Panc1 (cell line): Measurements from ENCODE around the gene KCNIP3. TPM values are rescaled to one million over a fixed set of nuclear protein-coding genes. Genes with fewer than 3 reads are reported as not detected.

Source experiments
- ATAC-seq: fragments of 200-7000 bp; cut with Tn5 transposase; 2 replicates; pipeline ENCODE4 v1.9.1; 2020; ENCODE audit warnings: mild to moderate bottlenecking, moderate library complexity
- BruUV-seq: library from RNA; stranded (reverse); fragments of 400-500 nt; replicated peaks from 2 replicates; lab custom pipeline; 2021; lab: Mats Ljungman, UMichigan
- CTCF ChIA-PET: fragments of 300-600 bp; sonication (Branson Sonifier 250); formaldehyde crosslinking; loops from one replicate; lab custom pipeline; 2022; ENCODE audit warnings: antibody characterized with exemption; lab: Charles Lee
- POLR2A ChIA-PET: fragments of 300-600 bp; sonication (Branson Sonifier 250); formaldehyde crosslinking; loops from one replicate; lab custom pipeline; 2022; ENCODE audit warnings: antibody characterized with exemption; lab: Charles Lee
- DNase-seq: peaks from one replicate; pipeline ENCODE4 v3.0.0-alpha.2; 2010; ENCODE audit warnings: low read depth, low spot score
- H3K27ac ChIP-seq: 2 replicates; pipeline ENCODE4 v1.5.1; 2011; ENCODE audit warnings: mild to moderate bottlenecking, low read length, inconsistent platforms
- H3K27me3 ChIP-seq: fragments of 200-500 bp; sonication (Bioruptor generic); 2 replicates; pipeline ENCODE4 v1.6.0; 2014; ENCODE audit warnings: low read length, inconsistent platforms; ENCODE audit not compliant: control insufficient read depth, insufficient read depth
- H3K36me3 ChIP-seq: fragments of 200-500 bp; sonication (Bioruptor generic); 2 replicates; pipeline ENCODE4 v1.5.1; 2014; ENCODE audit warnings: inconsistent platforms, mild to moderate bottlenecking, low read length, moderate library complexity; ENCODE audit not compliant: control insufficient read depth, insufficient read depth
- H3K4me1 ChIP-seq: 2 replicates; pipeline ENCODE4 v1.5.1; 2011; ENCODE audit warnings: inconsistent platforms, mild to moderate bottlenecking, low read length, moderate library complexity; ENCODE audit not compliant: control insufficient read depth, insufficient read depth
- H3K4me3 ChIP-seq, 2 experiments: 2 replicates each; pipeline ENCODE4 v1.5.1; 2011 to 2012; ENCODE audit warnings: low read depth in 2 of 2, low read length in 2 of 2, mild to moderate bottlenecking in 2 of 2, inconsistent platforms in 1 of 2, moderate library complexity in 1 of 2
- H3K9me3 ChIP-seq: fragments of 200-500 bp; sonication (Bioruptor generic); 2 replicates; pipeline ENCODE4 v1.5.1; 2014; ENCODE audit warnings: low read depth, mild to moderate bottlenecking, inconsistent platforms, low read length, moderate library complexity; ENCODE audit not compliant: control insufficient read depth, insufficient read depth
- POLR2AphosphoS5 ChIP-seq: IDR thresholded peaks from 2 replicates; pipeline ENCODE4 v1.6.1; 2012; ENCODE audit warnings: mild to moderate bottlenecking, low read depth, low read length, moderate library complexity
- SIN3A ChIP-seq: IDR thresholded peaks from 2 replicates; pipeline ENCODE4 v1.6.1; 2012; ENCODE audit warnings: low read depth, mild to moderate bottlenecking, low read length, moderate library complexity, borderline replicate concordance; ENCODE audit not compliant: insufficient read depth
- TCF7L2 ChIP-seq: IDR thresholded peaks from 2 replicates; pipeline ENCODE4 v1.6.1; 2011; ENCODE audit warnings: mild to moderate bottlenecking, low read depth, low read length, inconsistent platforms
- in situ Hi-C: cut with HindIII; loops from 2 replicates; pipeline ENCODE4 v1.10.0; 2016; ENCODE audit warnings: low sequenced_read_pairs, low pct_unique_long_range_greater_than_20kb
- intact Hi-C: fragments of 100-400 bp; cut with micrococcal nuclease; formaldehyde crosslinking; loops from one replicate; pipeline ENCODE4 v1.10.0; 2022; ENCODE audit not compliant: unreplicated experiment
- total RNA-seq: library from RNA; stranded (reverse); gene quantifications from one replicate; pipeline ENCODE4 v1.2.1, GENCODE V29; 2021; ENCODE audit not compliant: unreplicated experiment
- TF ChIP-seq, protein P1 (sequence below), 2 experiments: IDR thresholded peaks; 2 replicates each; pipeline ENCODE4 v1.6.1; 2011 to 2012; ENCODE audit warnings: low read depth in 2 of 2, control low read depth in 1 of 2, low read length in 1 of 2, mild to moderate bottlenecking in 1 of 2, moderate library complexity in 1 of 2; ENCODE audit not compliant: insufficient read depth in 1 of 2
- TF ChIP-seq, protein P2 (sequence below): fragments of 450-650 bp; IDR thresholded peaks from 2 replicates; pipeline ENCODE4 v1.5.1; 2017; ENCODE audit warnings: mild to moderate bottlenecking

KCNIP3 gene
- total RNA-seq, 1 experiment from 2014 or later = 17.5 TPM

DNA sequence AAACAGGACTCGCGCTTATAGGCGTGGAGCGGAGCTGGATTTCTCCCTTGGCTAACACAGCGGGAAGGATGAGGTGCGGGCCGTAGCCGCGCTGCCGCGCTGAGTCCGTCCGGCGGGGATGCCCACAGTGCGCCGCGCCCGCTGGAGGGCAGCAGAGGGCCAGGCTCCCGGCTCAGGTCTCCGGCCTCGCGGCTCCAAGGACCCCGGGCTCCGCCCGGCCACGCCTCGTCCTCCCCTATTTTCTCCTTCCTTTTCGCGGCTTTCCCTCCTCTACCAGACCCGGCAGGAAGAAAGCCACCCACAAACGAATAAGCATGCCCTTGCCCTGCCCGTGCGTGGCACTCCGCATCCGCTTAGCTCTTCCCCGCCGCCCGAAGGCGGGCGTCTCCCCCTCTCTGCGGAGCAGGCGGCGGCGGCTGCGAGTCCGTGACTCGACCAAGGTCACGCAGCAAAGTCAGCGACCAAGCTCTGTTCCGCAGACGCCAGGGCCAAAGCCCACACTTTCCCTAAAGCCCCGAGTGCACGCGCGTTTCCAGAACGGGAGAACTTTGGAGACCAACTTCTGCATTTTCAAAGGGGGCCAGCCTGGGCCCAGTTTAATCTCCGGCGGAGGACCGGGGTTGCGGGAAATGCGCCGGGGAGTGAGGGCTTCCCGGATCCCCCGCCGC is 48.5 kb downstream of the KCNIP3 start:
- in situ Hi-C loops (no loop called here), intact Hi-C loops (no loop called here)
- H3K9me3 ChIP-seq = no peaks in the 10 kb centered on the region
- ChIA-PET POLR2A (interaction anchor here (0.5 to 1.1 kb wide), 2 partner anchors 59 to 114 kb away, joined by 3 to 9 read pairs; no protein-coding TSS in a partner anchor), CTCF (interaction anchor here (0.7 to 0.9 kb wide), 3 partner anchors 11 to 58 kb away, joined by 3 to 4 read pairs (median 3); no protein-coding TSS in a partner anchor)
- peak overlapping the region; percentile 69 to 90 for H3K4me3 ChIP-seq
- H3K36me3 ChIP-seq = no peaks in the 10 kb centered on the region
- H3K27ac ChIP-seq = peak overlapping the region; percentile 88
- ATAC-seq (peak; percentile 92), DNase-seq (peak; percentile 41)
- no TSS peak for BruUV-seq
- H3K27me3 ChIP-seq = no peaks in the 10 kb centered on the region
- no peak for TF ChIP-seq SIN3A
- no peak for TF ChIP-seq TCF7L2
- TF ChIP-seq, protein P1, sequence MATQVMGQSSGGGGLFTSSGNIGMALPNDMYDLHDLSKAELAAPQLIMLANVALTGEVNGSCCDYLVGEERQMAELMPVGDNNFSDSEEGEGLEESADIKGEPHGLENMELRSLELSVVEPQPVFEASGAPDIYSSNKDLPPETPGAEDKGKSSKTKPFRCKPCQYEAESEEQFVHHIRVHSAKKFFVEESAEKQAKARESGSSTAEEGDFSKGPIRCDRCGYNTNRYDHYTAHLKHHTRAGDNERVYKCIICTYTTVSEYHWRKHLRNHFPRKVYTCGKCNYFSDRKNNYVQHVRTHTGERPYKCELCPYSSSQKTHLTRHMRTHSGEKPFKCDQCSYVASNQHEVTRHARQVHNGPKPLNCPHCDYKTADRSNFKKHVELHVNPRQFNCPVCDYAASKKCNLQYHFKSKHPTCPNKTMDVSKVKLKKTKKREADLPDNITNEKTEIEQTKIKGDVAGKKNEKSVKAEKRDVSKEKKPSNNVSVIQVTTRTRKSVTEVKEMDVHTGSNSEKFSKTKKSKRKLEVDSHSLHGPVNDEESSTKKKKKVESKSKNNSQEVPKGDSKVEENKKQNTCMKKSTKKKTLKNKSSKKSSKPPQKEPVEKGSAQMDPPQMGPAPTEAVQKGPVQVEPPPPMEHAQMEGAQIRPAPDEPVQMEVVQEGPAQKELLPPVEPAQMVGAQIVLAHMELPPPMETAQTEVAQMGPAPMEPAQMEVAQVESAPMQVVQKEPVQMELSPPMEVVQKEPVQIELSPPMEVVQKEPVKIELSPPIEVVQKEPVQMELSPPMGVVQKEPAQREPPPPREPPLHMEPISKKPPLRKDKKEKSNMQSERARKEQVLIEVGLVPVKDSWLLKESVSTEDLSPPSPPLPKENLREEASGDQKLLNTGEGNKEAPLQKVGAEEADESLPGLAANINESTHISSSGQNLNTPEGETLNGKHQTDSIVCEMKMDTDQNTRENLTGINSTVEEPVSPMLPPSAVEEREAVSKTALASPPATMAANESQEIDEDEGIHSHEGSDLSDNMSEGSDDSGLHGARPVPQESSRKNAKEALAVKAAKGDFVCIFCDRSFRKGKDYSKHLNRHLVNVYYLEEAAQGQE (IDR thresholded peaks at IDR 0.05; ENCODE audit: insufficient read depth in 1 of 2, low read depth in 2 of 2, low read length in 1 of 2) = no peak
- no peak; the same call in 1 of the 2 replicates for TF ChIP-seq POLR2AphosphoS5
- TF ChIP-seq, protein P2, sequence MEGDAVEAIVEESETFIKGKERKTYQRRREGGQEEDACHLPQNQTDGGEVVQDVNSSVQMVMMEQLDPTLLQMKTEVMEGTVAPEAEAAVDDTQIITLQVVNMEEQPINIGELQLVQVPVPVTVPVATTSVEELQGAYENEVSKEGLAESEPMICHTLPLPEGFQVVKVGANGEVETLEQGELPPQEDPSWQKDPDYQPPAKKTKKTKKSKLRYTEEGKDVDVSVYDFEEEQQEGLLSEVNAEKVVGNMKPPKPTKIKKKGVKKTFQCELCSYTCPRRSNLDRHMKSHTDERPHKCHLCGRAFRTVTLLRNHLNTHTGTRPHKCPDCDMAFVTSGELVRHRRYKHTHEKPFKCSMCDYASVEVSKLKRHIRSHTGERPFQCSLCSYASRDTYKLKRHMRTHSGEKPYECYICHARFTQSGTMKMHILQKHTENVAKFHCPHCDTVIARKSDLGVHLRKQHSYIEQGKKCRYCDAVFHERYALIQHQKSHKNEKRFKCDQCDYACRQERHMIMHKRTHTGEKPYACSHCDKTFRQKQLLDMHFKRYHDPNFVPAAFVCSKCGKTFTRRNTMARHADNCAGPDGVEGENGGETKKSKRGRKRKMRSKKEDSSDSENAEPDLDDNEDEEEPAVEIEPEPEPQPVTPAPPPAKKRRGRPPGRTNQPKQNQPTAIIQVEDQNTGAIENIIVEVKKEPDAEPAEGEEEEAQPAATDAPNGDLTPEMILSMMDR = peak; percentile 98
- peaks cover 19% of the 10 kb centered on the region for H3K4me1 ChIP-seq

DNA sequence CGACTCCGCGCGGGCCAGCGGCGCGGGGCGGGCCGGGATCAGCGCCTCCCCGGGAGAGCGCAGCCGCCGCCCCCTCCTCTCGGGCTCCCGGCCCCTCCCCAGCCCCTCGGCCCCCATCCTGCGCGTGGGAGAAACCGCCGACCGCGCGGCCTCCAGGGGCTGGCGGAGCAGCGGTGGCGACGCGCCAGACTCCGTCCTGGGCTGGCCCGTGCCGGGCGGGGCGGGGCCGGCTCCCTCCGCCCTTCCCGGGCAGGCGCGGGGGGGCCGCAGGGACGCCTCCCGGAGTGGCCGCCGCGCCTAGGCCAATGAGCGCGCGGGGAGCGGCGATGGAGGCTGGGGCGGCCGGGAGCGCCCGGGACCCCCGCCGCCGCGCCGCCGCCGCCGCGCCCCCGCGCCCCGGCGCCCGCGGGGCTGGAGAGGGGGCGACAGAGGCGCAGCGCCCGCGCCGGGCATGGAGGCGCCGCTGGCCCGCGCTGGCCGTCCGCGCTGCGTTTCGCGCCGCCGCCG is 49.1 kb downstream of the KCNIP3 start:
- in situ Hi-C loops (no loop called here), intact Hi-C loops (no loop called here)
- CTCF ChIA-PET = interaction anchor here (0.9 kb wide), 1 partner anchor 17 kb away, joined by 3 read pairs; no protein-coding TSS in a partner anchor
- Histone ChIP-seq H3K9me3 (no peaks in the 10 kb centered on the region), H3K36me3 (no peaks in the 10 kb centered on the region), H3K4me3 (peak overlapping the region; percentile 69 to 90), H3K27ac (peak overlapping the region; percentile 88), H3K27me3 (no peaks in the 10 kb centered on the region), H3K4me1 (peaks cover 19% of the 10 kb centered on the region)
- TF ChIP-seq, protein P2 = no peak
- TF ChIP-seq POLR2AphosphoS5 (no peak), TCF7L2 (no peak), SIN3A (no peak)
- TF ChIP-seq, protein P1 (IDR thresholded peaks at IDR 0.05; ENCODE audit: insufficient read depth in 1 of 2, low read depth in 2 of 2, low read length in 1 of 2) = no peak
- ATAC-seq (peak; percentile 85), DNase-seq (no peak)
- POLR2A ChIA-PET = no interaction called here
- no TSS peak for BruUV-seq
